GM19397 (cell line): ENCODE results near the gene ADCK1.
"Not testable (repeated sequence)": the region's sequence is repeated elsewhere in the genome, so short reads cannot be mapped to it uniquely, and the experiment has no call there.

Experiments
- ATAC-seq: cut with Tn5 transposase; IDR thresholded peaks from one replicate; pipeline ENCODE4 v1.9.1; 2021; ENCODE audit warnings: mild to moderate bottlenecking, moderate library complexity; ENCODE audit not compliant: unreplicated experiment

The ADCK1 gene

DNA sequence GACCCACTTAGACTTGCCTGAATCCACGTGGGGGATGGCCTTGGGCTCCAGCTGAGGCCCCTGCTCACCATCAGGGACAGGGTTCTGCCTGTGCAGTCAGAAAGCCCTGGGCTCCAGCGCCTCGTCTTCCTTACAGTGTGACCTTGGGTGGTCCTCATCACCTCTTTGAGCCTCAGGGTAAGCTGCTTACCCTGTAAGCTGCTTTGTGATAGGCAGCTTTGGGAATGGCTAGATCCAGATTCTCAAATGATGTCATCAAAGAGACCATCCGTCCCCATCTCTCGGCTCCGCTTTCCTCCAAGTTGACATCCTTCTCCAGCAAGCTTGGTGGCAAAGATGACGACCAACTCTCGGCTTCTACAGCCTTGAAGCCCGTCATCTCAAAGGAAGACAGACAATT, 127.0 kb downstream of the ADCK1 start:
- no peak for ATAC-seq

DNA sequence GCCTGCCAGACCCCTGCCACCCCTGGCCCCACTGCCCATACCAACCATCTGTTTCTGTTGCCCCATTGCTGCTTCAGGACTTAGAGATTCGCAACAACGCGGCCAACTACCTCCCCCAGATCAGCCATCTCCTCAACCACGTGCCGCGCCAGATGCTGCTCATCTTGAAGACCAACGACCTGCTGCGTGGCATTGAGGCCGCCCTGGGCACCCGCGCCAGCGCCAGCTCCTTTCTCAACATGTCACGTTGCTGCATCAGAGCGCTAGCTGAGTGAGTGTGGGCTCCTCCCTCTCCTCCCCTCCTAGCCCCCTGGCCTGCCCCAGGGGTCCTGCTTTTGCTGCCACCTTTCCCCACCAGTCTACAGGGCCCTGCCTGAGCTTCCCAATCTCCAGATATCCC, 131.5 kb downstream of the ADCK1 start:
- no peak for ATAC-seq

DNA sequence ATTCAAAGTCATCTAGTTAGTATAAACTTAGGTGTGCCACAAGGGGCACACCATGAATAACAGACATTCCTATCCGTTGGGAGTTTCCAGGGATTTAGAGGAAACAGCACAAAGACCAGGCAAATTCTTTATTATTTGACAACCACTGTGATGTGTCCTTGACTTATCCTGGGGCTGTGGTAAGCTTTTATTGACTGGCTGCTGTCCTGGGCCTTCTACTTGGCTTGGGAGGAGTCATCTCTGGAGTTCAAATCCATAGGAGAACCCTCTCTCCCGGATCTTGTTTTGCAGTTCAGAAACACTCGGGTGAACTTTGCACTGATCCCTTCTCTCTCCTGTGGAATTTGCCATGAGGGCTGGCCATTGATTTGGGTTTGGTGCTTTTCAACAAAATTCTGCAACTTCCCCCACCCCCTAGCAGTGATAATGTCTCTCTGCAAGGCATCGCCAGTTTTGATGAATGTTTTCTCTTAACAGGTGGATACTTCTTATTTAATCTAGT, 136.3 kb downstream of the ADCK1 start:
- ATAC-seq: no peak

DNA sequence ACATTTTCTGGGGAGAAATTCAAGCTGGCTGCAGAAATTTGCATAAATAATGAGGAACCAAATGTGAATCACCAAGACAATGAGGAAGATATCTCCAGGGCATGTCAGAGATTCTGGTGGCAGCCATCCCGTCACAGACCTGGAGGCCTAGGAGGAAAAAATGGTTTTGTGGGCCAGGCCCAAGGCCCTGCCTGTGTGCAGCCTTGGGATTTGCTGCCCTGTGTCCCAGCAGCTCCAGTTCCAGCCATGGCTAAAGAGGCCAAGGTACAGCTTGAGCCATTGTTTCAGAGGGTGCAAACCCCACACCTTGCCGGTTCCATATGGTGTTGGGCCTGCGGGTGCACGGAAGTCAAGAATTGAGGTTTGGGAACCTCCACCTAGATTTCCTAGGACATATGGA, 147.5 kb downstream of the ADCK1 start:
- ATAC-seq: no peak

DNA sequence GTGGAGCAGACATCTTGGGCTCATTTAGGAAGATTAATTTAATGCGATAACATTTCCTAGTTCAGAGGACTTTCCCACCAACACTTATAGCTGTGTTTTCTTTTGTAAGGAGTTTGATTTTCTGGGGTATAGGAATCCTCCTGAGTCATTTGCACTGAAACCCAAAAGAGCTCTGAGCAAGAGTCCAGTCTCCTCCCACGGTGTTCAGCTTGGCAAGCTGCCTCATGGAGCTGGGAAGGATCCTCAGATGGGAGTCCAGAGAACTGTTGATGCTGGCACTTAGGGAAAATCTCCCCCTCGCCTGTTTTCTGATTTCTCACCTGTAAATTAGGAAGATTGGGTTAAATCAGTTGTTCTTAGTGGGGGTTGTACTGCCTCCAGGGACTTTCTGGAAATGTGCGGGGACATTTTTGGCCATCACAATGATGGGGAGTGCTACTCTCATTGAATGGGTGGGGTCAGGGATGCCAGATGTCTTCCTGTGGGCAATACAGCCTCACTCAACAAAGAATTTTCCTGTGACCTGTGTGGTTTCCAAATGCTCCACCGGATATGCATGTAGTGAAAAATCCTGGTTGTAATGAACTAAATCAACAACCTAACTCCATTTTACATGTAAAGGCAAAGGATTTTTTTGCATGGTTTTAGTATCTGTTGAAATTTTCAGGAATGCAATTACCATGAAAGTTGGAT, 150.6 kb downstream of the ADCK1 start:
- no peak for ATAC-seq

DNA sequence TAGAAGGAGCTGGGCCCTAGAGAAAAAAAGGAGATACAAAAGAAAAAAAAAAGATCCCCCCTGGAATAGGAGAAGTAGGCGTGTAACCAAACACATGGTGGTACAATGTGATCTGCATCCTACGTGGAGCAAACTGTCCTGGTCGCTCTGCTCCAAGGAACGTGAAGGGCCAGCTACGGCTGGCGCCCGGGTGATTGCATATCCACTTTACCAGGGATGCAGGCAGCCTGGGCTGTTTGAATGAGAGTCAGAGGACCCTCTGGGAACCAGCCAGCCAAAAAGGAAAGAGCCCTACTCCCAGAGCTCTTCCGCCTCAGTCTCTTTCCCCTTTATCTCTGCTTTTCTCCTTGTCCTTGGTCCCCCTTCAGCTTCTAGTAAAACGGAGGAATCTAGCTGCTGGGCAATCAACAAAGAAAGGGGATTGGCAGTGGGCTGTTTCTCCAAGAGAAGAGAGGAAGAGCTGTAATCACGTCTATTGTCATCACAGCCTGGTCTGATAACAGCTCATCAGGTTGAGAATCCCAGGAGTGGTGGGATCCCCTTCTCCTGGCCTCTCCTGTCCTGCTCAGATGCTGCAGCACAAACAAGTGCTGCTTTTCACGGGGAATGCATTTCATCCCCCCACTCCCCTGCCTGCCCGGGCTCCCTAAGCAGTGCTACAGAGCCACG, 156.0 kb downstream of the ADCK1 start:
- no peak for ATAC-seq

DNA sequence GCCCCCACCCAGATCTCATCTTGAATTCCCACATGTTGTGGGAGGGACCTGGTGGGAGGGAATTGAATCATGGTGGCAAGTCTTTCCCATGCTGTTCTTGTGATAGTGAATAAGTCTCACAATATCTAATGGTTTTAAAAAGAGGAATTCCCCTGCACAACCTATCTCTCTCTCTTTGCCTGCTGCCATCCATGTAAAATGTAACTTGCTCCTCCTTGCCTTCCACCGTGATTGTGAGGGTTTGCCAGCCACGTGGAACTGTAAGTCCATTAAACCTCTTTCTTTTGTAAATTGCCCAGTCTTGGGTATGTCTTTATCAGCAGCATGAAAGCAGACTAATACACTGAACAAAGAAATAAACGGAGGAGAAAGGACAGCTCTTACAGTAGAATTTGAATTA, 159.8 kb downstream of the ADCK1 start:
- ATAC-seq: not testable (repeated sequence)

DNA sequence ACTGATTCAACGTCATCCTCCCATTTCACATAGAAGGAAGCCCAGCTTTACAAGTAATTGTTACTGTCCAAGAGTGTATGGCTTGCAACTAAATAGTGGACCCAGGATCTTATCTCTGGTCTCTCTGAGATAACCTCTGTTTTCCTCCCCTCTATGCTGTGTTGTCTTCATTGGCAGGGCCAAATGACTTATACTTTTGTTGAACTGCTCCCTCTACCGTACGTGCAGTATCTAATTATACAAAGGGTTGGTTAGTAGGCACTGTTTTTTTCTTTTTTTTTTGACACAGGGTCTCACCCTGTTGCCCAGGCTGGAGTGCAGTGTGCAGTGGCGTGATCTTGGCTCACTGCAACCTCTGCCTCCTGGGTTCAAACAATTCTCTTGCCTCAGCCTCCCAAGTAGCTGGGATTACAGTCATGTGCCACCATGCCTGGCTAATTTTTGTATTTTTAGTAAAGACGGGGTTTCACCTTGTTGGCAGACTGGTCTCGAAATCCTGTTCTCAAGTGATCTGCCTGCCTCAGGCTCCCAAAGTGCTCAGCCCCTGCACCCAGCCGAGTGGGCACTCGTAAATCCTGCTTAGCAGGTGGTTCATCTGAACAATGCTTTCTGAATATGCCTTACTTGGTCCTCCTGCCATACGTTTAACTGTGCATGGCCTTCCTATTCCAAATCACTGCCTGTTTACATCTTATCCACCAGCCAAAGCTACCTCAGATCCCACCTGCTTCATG, 162.1 kb downstream of the ADCK1 start:
- no peak for ATAC-seq

DNA sequence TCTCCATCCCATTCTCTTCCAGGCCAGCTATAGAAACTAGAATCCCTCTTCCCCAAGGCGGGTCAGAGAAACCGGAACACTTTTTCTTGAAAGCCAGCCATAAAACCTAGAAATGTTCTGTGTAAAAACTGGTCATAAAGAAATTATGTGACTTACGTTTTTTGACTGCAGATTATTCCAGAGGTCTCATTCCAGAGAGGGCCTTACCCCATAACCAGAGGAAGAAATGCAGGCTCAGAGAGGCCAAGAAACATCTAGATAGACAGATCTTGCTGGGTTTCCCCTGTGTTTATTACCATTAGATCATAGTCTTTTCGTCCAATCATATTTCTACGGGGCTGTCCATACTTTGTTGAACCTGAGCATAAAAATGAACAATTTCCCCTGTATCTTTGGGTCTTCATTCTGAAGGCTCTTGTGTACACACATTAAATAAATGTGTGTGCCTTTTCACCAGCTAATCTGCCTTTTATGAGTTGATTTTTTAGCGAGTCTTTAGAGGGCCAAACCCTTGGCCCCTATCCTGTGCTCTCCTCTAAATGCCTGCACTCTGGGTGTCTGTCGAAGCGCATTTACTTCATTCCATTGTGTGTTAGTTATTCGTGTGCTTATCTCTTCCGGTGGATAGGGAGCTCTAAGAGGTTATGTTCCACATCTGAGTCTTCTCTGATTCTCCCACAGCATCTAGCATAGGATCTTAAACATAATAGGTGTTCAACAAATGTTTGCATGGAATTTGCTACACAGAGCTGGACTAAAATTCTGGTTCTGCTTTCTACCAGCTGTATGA, 163.0 kb downstream of the ADCK1 start:
- ATAC-seq: no peak

DNA sequence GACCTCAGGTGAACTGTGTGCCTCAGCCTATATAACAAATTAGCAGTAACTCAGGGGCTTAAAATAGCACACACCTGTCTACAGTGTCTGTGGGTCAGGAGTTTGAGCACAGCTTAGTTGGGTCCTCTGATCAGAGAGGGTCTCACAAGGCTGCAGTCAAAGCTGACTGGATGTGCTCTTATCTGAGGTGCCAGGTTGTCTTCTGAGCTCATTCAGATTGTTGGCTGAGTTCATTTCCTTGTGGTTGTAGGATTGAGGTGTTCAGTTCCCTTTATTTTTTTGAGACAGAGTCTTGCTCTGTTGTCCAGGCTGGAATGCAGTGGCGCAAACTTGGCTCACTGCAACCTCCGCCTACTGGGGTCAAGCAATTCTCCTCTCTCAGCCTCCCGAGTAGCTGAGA, 164.7 kb downstream of the ADCK1 start:
- no peak for ATAC-seq

DNA sequence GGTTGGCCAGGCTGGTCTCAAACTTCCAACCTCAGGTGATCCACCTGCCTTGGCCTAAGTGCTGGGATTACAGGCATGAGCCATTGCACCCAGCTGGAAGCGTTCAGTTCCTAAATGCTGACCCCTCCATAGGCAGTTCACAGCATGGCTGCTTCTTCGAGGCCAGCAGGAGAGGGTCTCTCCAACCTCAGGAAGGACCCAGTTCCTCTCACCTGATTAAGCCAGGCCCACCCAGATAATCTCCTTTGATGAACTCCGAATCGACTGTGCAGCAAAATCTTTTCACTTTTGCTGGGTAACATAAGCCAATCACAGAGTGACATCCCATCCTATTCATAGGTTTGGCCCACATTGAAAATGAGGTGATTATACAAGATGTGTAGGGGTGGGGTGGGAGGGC, 165.1 kb downstream of the ADCK1 start:
- ATAC-seq: no peak

DNA sequence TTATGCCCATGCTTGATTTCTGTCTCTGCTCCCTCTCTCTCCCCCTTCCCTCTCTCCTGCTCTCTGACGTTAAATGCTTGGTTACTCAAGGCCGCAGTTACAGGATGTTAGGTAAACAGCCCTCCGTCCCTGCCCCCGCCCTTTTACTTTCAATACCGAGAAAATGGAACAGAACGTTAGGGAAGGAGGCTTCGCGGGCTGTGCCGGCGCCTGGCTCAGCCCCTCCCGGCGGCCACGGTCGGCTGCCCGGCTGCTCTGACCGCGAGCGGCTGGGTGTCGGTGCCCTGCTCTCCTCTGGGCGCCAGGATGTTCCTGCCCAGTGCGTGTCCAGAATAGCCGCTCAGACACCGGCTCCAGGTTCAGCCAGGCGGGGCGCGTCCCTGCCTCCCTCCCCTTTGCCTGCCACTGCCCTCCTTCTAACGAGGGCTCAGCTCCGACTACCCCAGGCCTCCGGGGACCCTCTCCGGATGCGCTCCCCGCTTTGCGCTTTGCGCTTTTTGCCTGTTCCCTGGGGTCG, 166.1 kb downstream of the ADCK1 start:
- peak; percentile 84 for ATAC-seq

DNA sequence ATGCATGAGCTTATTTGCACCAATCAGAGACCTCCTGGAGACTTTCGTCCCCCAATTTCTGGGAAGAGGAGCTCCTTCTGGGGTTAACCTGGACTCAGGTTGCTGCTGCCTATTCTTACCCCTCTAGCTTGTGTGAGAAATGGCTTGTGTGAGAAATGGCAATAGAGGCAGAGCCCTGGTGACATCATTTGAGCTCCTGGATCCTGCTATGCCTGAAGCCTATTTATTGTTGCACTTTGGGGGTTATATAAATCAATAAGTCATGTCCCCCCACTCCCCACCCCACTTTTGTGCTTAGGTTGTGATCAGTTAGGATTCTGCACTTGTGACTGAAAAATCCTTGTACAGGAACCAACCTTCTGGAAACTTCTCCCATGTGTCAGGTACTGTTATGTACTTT, 167.2 kb downstream of the ADCK1 start:
- no peak for ATAC-seq

DNA sequence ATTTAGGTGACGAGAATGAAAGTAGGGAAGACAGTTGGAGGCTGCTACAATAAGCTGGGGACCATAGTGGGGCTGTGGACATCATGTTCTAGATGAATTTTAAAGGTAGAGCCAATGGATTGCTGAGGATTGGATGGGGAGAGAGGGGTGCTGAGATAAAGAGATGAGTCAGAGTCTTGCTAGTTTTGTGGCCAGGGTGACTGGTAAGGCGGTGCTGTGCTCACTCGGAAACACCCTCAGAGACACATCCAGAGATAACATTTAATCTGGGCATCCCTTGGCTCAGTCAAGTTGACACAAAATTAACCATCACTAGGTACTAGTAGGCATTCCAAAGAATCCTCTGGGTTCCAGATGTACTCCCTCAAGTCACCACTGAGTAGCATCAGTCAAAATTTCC, 170.7 kb downstream of the ADCK1 start:
- no peak for ATAC-seq

DNA sequence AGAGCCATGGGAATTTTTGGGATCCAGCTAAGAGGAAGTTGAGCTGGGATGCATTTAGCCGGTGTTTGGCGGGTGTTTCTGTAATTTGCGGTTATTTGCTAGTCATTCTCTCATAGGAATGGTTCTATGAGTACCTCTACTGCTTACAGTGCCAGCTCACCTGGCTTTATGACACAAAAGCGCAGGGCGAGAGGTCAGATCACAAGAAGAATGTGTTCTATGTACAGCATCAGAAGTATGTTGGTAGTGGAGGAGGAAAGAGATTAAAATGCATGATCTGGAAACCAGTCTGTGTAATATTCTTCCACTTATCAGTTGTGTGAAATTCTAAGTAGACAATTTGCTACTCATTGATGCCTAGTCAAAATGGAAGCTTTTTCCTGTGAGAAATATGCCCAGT, 173.3 kb downstream of the ADCK1 start:
- ATAC-seq: no peak

DNA sequence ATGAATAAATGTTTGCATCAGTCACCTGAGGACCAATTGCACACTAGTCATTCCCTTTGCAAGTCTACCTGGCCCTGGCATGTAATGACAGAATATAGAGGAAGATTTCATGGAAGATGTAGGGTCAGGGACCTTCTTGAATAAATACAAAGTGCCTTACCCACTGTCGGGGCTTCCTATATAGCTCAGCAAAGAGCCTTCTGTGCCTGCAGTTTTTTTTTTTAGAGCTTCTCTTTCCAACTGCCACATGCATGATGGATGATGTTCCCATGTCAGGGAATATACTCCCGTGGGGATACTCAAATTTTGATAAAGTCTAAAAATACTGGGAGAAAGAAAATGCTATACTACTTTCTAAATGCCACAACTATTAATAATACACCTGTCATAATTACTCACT, 176.7 kb downstream of the ADCK1 start:
- no peak for ATAC-seq

DNA sequence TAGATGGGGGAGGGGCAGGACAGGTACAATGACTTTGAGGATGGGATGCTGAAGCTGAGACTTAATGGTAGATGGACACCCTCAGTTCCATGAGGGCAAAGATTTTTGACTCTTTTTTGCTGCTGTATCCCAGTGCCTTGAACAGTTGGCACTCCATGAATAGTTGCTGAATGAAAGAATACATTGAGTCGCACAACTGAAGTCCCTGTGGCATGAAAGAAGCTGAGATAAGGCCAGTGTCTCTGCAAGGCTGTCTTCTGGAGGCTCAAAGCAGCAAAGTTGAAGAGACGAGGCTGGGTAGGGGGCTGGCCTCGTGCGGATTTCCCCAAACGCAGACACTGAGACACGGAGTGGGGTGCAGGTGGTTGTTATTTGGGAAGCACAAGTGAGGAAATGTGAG, 179.3 kb downstream of the ADCK1 start:
- no peak for ATAC-seq

DNA sequence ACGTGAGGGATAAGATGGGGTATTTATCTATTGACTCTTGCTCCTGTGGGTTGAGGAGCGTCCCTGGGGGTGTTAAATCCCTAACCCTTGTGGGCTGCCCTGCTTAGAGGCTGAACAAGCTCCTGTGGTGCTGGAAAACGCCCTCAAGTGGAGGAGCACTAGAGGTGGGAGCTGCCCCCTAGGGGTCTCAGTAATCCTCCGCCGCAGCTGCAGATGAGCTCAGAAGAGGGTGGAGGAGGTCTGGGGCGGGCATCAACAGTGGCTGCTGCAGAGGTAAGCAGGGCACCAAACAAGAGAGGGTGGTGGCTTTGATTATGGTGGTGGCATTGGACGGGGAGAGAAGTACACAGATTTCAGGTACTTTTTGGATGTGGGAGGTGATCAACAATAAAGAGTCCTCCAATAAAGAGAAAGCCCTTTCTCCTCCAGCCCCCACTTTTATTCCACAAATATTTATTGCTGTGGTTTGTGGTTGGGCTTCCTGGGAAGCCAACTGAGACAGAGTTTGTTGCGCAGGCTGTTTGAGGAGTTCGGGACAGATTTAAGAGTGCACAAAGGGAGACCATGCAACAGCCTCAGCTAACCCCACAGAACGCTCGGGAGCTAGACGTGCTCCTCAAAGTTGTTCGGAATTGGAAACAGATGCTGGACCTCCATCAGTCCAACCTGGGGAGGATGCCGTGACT, 179.9 kb downstream of the ADCK1 start:
- ATAC-seq: no peak

DNA sequence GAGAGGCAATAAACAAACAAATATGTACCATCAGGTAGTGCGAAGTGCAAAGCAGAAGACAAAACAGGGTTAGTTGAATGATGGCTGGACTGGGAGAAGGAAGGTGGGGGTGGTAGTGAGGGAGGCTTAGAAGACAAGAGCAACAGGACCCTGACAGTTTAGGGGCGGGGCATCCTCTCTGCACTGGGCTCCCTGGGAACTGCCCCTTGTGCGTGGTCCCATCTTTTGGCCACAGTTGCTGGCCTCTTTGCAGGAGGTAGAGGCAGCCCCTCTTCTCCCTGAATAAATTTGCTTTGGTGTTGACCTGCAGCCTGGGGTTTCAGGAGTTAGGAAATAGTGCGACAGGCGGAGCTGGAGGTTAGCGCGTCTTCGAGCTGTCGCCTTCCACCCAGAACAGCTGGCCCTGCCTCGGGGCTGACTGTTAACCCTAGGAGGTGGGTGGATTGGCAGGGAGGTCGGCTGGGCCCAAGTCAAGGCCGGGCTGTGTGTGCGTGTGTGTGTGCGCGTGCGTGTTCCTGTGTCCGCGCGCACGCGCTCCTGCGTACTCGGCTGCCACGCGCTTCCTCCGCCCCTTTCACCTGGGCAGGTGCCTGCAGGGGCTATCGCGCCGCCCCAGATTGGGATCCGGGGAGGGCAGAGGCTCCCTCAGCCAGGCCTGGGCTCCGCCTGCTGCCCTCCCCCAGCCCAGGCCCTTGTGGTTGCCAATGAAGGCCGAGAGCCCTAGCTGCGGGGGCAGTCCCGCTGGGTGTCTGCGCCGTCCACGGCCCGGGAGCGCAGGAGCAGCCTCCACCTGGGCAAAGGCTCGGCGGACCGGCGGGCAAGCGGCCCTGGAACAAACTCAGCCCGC, 180.8 kb downstream of the ADCK1 start:
- ATAC-seq: no peak
